ENCODE results near the gene SLC7A8.

DNA sequence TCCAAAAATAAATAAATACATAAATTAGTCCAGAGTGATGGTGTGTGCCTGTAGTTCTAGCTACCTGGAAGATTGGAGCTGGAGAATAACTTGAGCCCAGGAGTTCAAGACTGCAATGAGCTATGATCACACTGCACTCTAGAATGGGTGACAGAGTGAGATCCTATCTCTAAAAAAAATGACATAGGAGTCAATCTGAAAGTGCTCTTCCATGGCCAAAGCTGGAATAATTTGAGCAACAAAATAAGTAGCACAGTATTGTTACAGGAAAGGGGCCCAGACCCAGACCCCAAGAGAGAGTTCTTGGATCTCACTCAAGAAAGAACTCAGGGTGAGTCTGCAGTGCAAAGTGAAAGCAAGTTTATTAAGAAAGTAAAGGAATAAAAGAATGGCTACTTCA is 24.9 kb upstream of the SLC7A8 start:
- TF ChIP-seq, protein P1, sequence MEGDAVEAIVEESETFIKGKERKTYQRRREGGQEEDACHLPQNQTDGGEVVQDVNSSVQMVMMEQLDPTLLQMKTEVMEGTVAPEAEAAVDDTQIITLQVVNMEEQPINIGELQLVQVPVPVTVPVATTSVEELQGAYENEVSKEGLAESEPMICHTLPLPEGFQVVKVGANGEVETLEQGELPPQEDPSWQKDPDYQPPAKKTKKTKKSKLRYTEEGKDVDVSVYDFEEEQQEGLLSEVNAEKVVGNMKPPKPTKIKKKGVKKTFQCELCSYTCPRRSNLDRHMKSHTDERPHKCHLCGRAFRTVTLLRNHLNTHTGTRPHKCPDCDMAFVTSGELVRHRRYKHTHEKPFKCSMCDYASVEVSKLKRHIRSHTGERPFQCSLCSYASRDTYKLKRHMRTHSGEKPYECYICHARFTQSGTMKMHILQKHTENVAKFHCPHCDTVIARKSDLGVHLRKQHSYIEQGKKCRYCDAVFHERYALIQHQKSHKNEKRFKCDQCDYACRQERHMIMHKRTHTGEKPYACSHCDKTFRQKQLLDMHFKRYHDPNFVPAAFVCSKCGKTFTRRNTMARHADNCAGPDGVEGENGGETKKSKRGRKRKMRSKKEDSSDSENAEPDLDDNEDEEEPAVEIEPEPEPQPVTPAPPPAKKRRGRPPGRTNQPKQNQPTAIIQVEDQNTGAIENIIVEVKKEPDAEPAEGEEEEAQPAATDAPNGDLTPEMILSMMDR (IDR thresholded peaks at IDR 0.05): no peak
- TF ChIP-seq EZH2 (IDR thresholded peaks at IDR 0.05; ENCODE audit: borderline replicate concordance, insufficient read depth, low read depth, low read length, poor library complexity, severe bottlenecking): no peak

All from B cell (primary cell).